ENCODE measurements around the gene MTX1. TPM values are rescaled to one million over a fixed set of nuclear protein-coding genes. Genes with fewer than 3 reads are reported as not detected.
A peak's percentile ranks its signal among the peaks of the same experiment; 100 is the strongest.

MTX1 gene
- total and polyA plus RNA-seq, 2 donors (not counting 1 experiment from before 2014, with no cell fraction given), result 42.2 to 46.6 TPM

DNA sequence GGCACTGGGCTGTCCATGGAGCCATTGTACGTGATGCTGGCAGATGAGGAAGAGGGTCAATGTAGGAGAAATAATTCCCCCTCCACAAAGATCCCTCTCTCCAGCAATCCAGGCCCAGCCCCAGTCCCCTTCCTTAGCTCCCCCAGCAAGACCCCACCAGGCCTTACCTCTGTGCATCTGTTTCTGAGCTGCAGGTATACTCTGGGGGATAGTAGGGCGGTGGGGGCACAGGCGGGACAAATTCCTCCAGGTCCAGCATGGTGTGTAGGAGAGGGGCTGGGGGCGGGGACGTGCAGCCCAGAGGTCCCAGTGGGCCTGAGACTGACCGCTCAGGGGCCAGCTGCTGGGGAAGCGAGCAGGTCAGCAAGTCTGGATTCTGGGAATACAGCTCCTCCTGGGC is 43.1 kb downstream of the MTX1 start:
- TF ChIP-seq EZH2 (IDR thresholded peaks at IDR 0.05; ENCODE audit: low read length, missing control alignments), result no peak
- TF ChIP-seq, protein P1, sequence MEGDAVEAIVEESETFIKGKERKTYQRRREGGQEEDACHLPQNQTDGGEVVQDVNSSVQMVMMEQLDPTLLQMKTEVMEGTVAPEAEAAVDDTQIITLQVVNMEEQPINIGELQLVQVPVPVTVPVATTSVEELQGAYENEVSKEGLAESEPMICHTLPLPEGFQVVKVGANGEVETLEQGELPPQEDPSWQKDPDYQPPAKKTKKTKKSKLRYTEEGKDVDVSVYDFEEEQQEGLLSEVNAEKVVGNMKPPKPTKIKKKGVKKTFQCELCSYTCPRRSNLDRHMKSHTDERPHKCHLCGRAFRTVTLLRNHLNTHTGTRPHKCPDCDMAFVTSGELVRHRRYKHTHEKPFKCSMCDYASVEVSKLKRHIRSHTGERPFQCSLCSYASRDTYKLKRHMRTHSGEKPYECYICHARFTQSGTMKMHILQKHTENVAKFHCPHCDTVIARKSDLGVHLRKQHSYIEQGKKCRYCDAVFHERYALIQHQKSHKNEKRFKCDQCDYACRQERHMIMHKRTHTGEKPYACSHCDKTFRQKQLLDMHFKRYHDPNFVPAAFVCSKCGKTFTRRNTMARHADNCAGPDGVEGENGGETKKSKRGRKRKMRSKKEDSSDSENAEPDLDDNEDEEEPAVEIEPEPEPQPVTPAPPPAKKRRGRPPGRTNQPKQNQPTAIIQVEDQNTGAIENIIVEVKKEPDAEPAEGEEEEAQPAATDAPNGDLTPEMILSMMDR (conservative IDR thresholded peaks at IDR 0.05 in 1 of 2, IDR thresholded peaks at IDR 0.05 in 1 of 2; ENCODE audit: low read depth in 1 of 2, low read length in 2 of 2), result no peak
- H3K4me3 ChIP-seq (replicated peaks in 1 of 4; ENCODE audit: control extremely low read depth in 1 of 4, insufficient read depth in 1 of 4, low read depth in 3 of 4, low read length in 4 of 4), result no peak overlapping the region
- H4K20me1 ChIP-seq (ENCODE audit: control insufficient read depth, extremely low read depth, insufficient read depth, low read length), result no peaks in the 10 kb centered on the region
- peaks cover 16% of the 10 kb centered on the region for H3K79me2 ChIP-seq (ENCODE audit: control insufficient read depth, insufficient read depth, low read length)
- H3K4me2 ChIP-seq (ENCODE audit: extremely low read depth, insufficient read depth, low read length), result no peak overlapping the region
- no peak overlapping the region for H2AFZ ChIP-seq (ENCODE audit: low read length)
- no peak overlapping the region for H3K27ac ChIP-seq (ENCODE audit: insufficient read depth, low read length)
- peaks cover 16% of the 10 kb centered on the region for H3K36me3 ChIP-seq (ENCODE audit: control insufficient read depth, insufficient read depth, low read length)
- H3K27me3 ChIP-seq (ENCODE audit: control insufficient read depth, insufficient read depth, low read length), result no peaks in the 10 kb centered on the region
- DNase-seq (ENCODE audit: low read depth in 2 of 2), result no peak
- peaks cover 13% of the 10 kb centered on the region for H3K4me1 ChIP-seq (ENCODE audit: control insufficient read depth, extremely low read depth, insufficient read depth, low read length)
- H3K9me3 ChIP-seq (ENCODE audit: control insufficient read depth, insufficient read depth, low read depth, low read length), result no peaks in the 10 kb centered on the region
- no peak overlapping the region for H3K9ac ChIP-seq (ENCODE audit: insufficient read depth, low read length)

DNA sequence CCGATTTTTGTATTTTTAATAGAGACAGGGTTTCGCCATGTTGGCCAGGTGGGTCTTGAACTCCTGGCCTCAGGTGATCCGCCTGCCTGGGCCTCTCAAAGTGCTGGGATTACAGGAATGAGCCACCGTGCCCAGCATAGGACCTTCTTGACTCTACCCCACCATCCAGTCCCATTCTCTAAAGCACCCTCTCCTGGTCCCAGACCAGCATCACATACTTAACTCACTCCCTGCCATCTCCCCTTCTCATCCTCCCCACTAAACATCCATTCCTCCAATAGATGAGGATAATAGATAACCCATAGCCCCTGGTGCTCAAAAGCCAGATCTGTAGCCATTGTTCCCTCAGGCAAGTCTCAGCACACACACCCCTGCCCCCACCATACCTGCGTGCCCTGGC is 44.7 kb downstream of the MTX1 start:
- no peak overlapping the region for H3K9ac ChIP-seq (ENCODE audit: insufficient read depth, low read length)
- H3K4me3 ChIP-seq (replicated peaks in 1 of 4; ENCODE audit: control extremely low read depth in 1 of 4, insufficient read depth in 1 of 4, low read depth in 3 of 4, low read length in 4 of 4), result peak overlapping the region; percentile 61 to 80 (median 71)
- H3K4me1 ChIP-seq (ENCODE audit: control insufficient read depth, extremely low read depth, insufficient read depth, low read length), result peaks cover 13% of the 10 kb centered on the region
- peaks cover 16% of the 10 kb centered on the region for H3K79me2 ChIP-seq (ENCODE audit: control insufficient read depth, insufficient read depth, low read length)
- H3K27ac ChIP-seq (ENCODE audit: insufficient read depth, low read length), result no peak overlapping the region
- no peak for DNase-seq (ENCODE audit: low read depth in 2 of 2)
- peak overlapping the region; percentile 81 for H3K4me2 ChIP-seq (ENCODE audit: extremely low read depth, insufficient read depth, low read length)
- H2AFZ ChIP-seq (ENCODE audit: low read length), result no peak overlapping the region
- TF ChIP-seq EZH2 (IDR thresholded peaks at IDR 0.05; ENCODE audit: low read length, missing control alignments), result no peak
- TF ChIP-seq, protein P1 (conservative IDR thresholded peaks at IDR 0.05 in 1 of 2, IDR thresholded peaks at IDR 0.05 in 1 of 2; ENCODE audit: low read depth in 1 of 2, low read length in 2 of 2), result peak in 1 of 2 donors; percentile 5
- no peaks in the 10 kb centered on the region for H4K20me1 ChIP-seq (ENCODE audit: control insufficient read depth, extremely low read depth, insufficient read depth, low read length)
- no peaks in the 10 kb centered on the region for H3K9me3 ChIP-seq (ENCODE audit: control insufficient read depth, insufficient read depth, low read depth, low read length)
- H3K36me3 ChIP-seq (ENCODE audit: control insufficient read depth, insufficient read depth, low read length), result peaks cover 8% of the 10 kb centered on the region
- H3K27me3 ChIP-seq (ENCODE audit: control insufficient read depth, insufficient read depth, low read length), result no peaks in the 10 kb centered on the region

DNA sequence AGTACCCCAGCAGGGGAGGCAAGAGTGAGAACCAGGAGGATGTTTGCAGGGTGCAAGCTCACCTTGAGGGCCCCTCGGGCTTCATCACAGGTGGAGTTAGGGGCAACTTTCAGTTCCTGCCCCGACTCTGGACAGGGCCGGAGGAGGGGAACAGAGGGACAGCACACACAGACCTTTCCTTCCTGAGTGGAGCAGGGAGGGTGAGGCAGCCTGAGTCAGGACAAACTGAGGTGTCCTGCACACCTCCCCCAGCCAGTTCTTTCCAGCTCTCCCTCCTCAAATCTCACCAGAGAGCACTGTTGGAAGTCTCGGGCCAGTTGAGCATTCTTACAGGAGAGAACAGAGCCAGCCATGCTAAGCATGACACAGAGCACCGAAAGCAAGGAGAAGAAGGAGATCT is 45.3 kb downstream of the MTX1 start:
- Histone ChIP-seq H3K9ac (ENCODE audit: insufficient read depth, low read length) (no peak overlapping the region), H3K9me3 (ENCODE audit: control insufficient read depth, insufficient read depth, low read depth, low read length) (no peaks in the 10 kb centered on the region), H3K4me3 (replicated peaks in 1 of 4; ENCODE audit: control extremely low read depth in 1 of 4, insufficient read depth in 1 of 4, low read depth in 3 of 4, low read length in 4 of 4) (peak overlapping the region; percentile 61 to 80 (median 71)), H3K4me2 (ENCODE audit: extremely low read depth, insufficient read depth, low read length) (peak overlapping the region; percentile 81), H4K20me1 (ENCODE audit: control insufficient read depth, extremely low read depth, insufficient read depth, low read length) (no peaks in the 10 kb centered on the region), H2AFZ (ENCODE audit: low read length) (no peak overlapping the region), H3K4me1 (ENCODE audit: control insufficient read depth, extremely low read depth, insufficient read depth, low read length) (peaks cover 13% of the 10 kb centered on the region), H3K27me3 (ENCODE audit: control insufficient read depth, insufficient read depth, low read length) (no peaks in the 10 kb centered on the region), H3K79me2 (ENCODE audit: control insufficient read depth, insufficient read depth, low read length) (peaks cover 16% of the 10 kb centered on the region), H3K27ac (ENCODE audit: insufficient read depth, low read length) (no peak overlapping the region), H3K36me3 (ENCODE audit: control insufficient read depth, insufficient read depth, low read length) (peaks cover 9% of the 10 kb centered on the region)
- DNase-seq (ENCODE audit: low read depth in 2 of 2), result no peak
- TF ChIP-seq EZH2 (IDR thresholded peaks at IDR 0.05; ENCODE audit: low read length, missing control alignments), result no peak
- TF ChIP-seq, protein P1 (conservative IDR thresholded peaks at IDR 0.05 in 1 of 2, IDR thresholded peaks at IDR 0.05 in 1 of 2; ENCODE audit: low read depth in 1 of 2, low read length in 2 of 2), result no peak
